OCI-LY7 (cell line): ENCODE results near the gene DGKE.

Experiments
- CTCF ChIP-seq: fragments of 200-600 bp; sonication (generic); conservative IDR thresholded peaks from 2 replicates; pipeline ENCODE4 v1.5.1; 2014; ENCODE audit warnings: mild to moderate bottlenecking, antibody characterized with exemption, low read length, moderate library complexity, mixed read lengths
- EZH2phosphoT487 ChIP-seq: fragments of 200-600 bp; sonication (generic); IDR thresholded peaks from 2 replicates; pipeline ENCODE4 v1.6.1; 2018; ENCODE audit warnings: low read depth, borderline replicate concordance, mild to moderate bottlenecking, mixed run types, antibody characterized with exemption, low read length, moderate library complexity, mixed read lengths

DNA sequence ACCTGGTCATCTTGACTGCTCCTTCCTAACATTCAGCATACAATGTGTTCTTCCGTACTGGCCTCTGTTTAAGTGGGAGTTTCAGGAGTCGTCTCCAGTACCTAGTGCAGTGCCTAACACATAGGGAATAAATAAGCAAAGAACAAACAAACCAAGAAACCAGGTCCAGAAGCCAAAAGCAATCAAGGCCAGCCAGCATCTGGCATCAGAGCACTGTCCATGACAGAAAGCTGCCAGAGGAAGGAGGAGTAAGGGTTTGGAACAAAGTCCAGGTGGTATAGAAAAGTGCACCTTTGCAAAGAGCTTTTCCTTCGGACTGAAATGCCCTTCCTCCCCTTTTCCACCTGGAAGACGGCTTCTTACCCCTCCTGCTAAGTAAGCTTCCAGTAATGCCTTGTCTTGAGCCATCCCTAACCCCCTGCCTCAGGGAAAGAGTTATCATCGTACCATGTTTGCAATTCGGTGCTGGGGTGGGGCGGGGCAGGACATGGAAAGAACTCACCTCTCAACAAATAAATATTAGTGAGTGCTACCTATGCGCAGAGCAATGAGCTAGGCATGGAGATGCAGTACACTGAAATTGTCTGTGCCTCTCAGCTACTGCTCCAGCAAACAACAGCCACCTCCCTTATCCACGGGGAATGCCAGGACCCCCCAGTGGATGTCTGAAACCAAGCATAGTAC lies 47.8 kb upstream of the DGKE start:
- TF ChIP-seq EZH2phosphoT487 (no peak), CTCF (no peak)
